Activated CD8-positive, alpha-beta memory T cell treated with anti-CD3 and anti-CD28 coated beads, Interleukin-2, amount 50 U/mL, for 4 hours (primary cell): ENCODE data around the gene DNAH7.

Source experiments
- DNase-seq: peaks from one replicate; pipeline ENCODE4 v3.0.0-alpha.2; 2020

DNAH7 gene

DNA sequence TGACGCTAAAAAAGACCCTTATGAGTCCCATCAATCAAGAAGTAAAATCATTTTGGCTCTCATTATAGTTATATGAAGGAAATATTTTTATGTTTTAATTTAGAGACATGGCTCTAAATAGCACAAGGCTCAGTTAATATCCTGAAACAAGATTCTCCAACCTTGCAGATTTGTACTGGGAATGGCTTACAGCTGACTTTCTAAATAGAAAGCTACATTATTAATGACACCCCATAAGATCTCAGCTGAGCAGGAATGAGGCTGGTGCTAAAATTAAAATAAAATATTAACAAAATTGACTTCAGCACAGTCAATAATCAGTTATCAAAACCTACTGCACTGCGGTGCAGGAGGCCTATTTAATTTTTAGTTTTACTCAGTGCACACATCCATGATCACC lies 274.8 kb downstream of the DNAH7 start:
- DNase-seq: no peak

DNA sequence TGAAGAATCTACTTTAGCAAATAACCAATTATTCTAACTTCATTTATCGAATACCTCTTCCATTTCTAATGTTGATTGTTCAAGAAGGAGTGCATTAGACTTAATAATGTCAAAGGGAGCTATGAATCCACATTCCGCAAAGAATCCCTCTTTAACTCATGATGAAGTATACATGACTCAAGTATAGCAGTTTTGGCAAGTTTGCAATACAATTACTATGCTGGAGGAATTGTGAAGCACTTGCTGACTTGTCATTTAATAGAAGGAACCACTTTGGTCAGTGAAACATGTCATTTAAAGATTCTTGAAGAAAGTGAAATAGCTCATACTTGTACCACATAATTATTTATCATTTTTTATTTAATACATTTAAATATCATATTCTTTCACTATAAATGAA lies 286.5 kb downstream of the DNAH7 start:
- no peak for DNase-seq

- DNase-seq: no peak
These were observed 289.1 kb downstream of the DNAH7 start for GRCh38 chr2:195779491-195779890.

DNA sequence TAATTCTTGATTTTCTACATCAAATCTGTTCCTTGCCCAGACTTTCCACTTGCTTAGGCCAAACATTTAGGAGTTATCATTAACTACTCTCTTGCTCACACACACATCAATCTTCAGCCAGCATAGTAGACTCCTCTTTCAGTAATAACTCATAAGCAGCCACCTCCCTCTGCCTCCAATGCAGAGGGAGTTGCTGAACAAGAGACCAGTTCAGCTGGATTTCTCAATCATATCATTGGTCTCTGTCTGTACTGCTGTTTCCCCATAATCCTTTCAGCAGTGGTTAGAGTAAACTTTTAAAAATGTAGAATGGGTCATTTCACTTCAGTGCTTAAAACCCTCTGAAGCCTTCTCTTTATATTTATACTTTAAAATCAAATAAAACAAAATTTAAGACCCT lies 298.7 kb downstream of the DNAH7 start:
- DNase-seq: no peak

DNA sequence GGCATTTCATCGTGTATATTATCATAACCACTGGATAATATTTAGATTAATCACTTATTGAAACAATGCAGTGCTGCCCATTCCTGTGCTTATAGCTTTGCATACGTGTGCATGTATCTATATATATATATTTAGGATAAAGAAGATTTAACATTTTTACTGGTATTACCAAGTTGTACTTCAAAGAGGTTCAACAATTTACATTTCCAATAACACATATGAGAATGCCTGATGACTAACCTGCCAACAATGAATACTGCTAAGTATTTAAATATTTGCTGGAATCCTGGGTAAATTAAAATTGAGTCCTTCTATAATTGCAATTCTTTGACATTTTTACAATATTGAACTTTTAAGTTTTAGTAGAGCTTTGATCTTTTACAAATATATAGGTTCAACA lies 300.2 kb downstream of the DNAH7 start:
- no peak for DNase-seq

DNA sequence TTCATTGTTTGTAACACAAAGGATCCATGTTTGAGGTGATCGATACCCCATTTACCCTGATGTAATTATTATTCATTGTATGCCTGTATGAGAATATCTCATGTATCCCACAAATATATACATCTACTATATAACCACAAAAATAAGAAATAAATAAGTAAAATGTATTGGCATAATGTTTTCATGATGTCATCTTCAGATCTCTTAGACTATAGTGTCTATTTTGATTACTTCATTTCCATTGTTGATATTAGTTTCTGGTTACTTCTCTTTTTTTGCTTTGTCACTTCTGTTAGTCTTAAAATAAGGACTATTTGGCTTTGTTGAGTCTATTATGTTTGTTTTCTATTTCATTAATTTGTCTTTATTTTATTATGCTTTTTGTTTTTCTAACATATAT lies 301.9 kb downstream of the DNAH7 start:
- DNase-seq: no peak

DNA sequence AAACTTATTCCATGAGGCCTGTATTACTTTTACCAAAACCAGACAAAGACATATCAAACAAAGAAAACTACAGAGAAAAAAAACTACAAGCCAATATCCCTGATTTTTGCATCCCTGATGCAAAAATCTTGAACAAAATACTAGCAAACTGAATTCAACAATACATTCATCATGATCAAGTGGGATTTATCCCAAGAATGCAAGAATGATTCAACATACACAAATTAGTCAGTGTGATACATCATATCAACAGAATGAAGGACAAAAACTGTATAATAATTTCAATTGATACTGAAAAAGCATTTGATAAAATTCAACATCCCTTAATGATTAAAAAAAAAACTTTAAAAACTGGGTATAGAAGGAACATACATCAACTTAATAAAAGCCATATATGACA lies 304.8 kb downstream of the DNAH7 start:
- DNase-seq: no peak

GRCh38 chr2:195759877-195760276 lies 308.8 kb downstream of the DNAH7 start:
- no peak for DNase-seq

DNA sequence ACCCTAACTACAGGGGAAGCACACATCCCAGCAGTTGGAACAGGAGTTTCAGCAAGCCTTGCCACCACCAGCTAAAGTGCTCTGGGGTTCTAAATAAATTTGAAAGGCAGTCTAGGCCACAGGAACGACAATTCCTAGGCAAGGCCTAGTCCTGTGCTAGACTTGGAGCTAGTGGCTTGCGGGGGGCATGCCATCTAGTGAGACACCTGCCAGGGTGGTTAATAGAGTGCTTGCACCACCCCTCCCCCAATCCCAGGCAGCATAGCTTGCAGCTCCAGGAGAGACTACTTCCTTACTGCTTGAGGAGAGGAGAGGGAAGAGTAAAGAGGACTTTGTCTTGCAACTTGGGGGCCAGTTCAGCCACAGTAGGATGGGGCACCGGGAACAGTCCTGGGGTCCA lies 309.8 kb downstream of the DNAH7 start:
- DNase-seq: no peak

DNA sequence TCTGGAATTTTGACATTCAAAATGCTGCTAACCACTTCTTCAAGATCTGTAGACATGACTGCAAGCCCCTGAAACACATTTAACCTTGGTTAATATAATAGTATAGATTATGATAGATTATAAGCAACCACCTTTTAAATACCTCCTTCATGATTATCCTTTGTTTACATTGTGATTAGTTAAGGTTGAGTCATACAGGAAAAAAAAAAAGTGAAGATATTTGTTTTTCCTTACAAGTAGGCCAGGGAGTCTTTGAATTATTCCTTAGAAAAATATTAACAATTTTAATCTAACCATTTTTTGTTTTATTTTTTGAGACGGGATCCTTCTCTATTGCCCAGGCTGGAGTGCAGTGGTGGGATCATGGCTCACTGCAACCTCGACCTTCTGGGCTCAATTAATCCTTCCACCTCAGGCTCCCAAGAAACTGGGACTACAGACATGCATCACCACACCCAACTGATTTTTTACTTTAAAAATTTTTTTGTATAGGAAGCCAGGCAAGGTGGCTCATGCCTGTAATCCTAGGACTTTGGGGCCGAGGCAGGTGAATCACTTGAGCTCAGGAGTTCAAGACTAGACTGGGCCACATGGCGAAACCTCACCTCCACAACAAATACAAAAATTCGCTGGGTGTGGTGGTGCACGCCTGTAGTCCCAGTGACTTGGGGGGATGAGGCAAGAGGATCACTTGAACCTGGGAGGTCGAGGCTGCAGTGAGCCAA lies 312.3 kb downstream of the DNAH7 start:
- DNase-seq: no peak

DNA sequence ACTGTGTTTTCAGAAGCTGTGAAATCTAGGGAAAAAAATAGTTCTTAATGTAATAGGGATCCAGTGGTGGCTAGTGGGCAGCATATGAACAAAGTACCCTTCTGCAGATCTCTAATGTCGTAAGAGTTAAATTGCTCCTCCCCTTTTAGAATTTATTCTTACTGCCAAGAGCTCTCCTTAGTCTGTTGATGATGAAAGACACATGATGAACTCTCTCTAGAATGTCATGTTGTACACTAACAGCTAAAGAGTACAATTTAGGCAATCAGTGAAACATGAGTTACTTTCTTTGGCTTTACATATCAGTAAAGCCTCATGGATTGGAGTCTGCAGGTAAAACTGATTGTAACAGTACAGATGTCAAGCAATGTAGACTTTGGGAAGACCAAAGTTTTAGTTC lies 327.4 kb downstream of the DNAH7 start:
- DNase-seq: no peak

DNA sequence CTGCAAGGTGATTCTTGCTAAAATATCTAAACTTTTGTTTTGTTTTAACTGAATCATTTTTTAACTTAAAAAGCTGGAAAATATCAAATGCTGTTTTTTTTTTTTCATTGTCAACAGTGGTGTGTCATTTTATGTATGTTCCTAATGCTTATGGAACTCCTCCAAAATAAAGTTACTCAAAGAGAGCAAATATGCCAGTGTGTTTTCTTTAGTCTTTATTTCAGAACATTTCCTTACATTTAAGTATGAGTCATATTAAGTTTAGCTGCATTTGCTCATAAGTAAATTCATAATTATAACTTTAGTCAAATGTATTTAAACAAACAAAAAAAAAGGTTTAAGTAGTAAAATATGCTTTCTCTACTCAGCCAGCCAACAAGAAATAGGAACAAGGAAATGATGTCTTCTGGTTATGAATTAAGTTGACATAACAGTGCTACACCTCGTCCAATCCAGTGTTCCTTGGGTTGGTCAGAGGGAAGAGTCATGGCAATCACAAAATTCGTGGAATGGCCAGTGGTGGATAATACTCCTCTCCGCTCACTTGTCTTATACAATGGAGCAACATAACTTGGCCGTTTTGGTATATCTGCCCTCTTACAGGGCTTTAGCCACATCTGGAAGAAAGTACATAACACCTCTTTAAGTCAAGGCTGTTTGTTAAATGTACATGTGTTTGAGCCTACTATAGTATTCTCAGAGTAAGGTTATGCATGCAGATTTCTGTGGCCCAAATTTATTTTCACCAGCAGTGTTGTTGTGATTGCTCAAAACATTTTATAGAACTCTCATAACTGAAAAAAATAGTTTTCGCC lies 330.9 kb downstream of the DNAH7 start:
- DNase-seq: no peak

DNA sequence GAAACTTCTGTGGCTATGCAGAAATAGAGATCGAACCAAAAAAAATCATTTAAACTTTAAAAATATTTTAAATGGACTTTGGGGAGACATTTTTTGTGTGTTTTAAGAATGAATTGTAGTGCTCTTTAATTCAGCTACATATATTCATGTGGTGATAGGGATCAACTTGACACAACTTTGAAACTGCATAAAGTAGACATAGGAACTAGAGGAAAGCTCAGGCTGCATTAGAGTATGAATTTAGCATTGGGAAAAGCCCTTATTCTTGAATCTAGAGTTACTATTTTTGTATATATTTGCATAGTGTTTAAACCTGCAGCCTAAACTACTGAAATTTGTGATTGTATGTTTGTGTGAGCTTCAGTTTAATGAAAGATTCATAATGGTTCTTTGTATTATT lies 333.3 kb downstream of the DNAH7 start:
- no peak for DNase-seq

DNA sequence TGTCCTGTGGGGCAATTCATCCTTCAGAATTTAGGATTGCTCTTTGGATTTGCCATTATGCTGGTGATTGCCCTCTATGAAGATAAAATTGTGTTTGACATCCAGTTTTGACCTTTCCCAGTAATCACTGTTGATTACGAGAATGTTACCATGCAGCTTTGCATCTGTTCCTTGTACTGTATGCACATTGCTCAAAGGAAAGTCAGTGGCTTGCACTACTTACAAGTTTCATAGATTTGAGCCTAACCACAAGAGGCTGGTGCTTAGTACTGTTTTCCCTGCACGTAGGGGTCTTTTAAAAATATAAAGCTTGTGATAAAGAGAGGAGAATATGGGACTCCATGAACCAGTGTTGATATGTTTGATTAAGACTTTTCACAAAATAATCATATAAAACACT lies 333.7 kb downstream of the DNAH7 start:
- DNase-seq: no peak

- DNase-seq: no peak
These were observed 334.2 kb downstream of the DNAH7 start for GRCh38 chr2:195734395-195734794.

DNA sequence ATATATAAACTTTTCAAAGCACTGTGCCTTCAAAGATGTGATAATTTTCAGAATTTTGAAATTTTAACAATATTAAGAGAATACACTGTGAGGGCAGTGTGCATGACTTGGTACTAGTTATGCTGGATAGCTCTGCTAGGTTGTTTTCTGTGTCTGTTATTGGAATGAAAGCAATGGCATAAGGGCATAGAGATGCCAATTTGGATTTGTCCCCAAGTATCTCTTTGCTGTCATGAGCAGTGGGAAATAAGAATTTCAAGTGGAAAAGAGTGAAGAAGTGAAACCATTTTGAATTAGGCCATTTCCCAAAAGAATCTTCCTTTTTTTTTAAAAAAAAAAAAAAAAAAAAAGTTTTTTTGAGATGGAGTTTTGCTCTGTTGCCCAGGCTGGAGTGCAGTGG lies 334.8 kb downstream of the DNAH7 start:
- DNase-seq: no peak

GRCh38 chr2:195732574-195732973 lies 336.1 kb downstream of the DNAH7 start:
- DNase-seq: no peak

- no peak for DNase-seq
These were observed 337.7 kb downstream of the DNAH7 start for GRCh38 chr2:195730912-195731311.

DNA sequence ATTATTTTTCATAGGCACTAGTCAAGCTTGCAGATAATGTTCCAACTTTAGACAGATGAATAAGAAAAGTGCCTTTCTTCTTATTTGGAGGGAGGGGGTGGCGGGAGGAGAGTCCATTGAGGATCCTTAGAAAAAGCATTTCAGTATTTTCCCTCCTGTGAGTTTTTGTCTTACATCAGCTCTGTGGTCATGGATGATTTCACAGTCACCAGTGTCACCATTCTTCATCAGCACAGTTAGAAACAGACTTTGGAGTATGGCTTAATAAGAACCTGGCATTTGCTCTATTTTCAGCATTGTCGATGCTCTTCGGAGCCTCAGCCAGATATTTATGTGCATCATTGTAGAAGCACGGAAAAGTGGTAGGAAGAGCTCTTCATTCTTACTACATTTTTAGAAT lies 341.5 kb downstream of the DNAH7 start:
- no peak for DNase-seq

- DNase-seq: no peak
These were observed 346.6 kb downstream of the DNAH7 start for GRCh38 chr2:195722075-195722474.

GRCh38 chr2:195721042-195721441 lies 347.6 kb downstream of the DNAH7 start:
- DNase-seq: no peak

- DNase-seq: no peak
These were observed 352.2 kb downstream of the DNAH7 start for GRCh38 chr2:195716466-195716865.

GRCh38 chr2:195711478-195711877 lies 357.2 kb downstream of the DNAH7 start:
- DNase-seq: no peak
